Activated effector memory CD4-positive, alpha-beta T cell treated with anti-CD3 and anti-CD28 coated beads, Interleukin-2, amount 50 U/mL, for 16 hours (primary cell): ENCODE results near the gene UGCG.
"Not testable (repeated sequence)": the region's sequence is repeated elsewhere in the genome, so short reads cannot be mapped to it uniquely, and the experiment has no call there.

ENCODE experiments used
- DNase-seq: peaks from one replicate; pipeline ENCODE4 v3.0.0-alpha.2; 2020

The UGCG gene

GRCh38 chr9:111895996-111896941 is at the start of gene UGCG:
TSS of gene UGCG (plus strand) at chr9:111896814. CDS start at chr9:111897216, 402 bp downstream.
- peak; percentile 95 for DNase-seq

GRCh38 chr9:111851553-111851952 is 45.1 kb upstream of the UGCG start:
- no peak for DNase-seq

GRCh38 chr9:111852291-111852690 is 44.3 kb upstream of the UGCG start:
- no peak for DNase-seq

GRCh38 chr9:111853450-111853827 is 43.2 kb upstream of the UGCG start:
- DNase-seq = no peak

- DNase-seq = no peak
Measured at GRCh38 chr9:111854799-111855198, 41.8 kb upstream of the UGCG start.

DNA sequence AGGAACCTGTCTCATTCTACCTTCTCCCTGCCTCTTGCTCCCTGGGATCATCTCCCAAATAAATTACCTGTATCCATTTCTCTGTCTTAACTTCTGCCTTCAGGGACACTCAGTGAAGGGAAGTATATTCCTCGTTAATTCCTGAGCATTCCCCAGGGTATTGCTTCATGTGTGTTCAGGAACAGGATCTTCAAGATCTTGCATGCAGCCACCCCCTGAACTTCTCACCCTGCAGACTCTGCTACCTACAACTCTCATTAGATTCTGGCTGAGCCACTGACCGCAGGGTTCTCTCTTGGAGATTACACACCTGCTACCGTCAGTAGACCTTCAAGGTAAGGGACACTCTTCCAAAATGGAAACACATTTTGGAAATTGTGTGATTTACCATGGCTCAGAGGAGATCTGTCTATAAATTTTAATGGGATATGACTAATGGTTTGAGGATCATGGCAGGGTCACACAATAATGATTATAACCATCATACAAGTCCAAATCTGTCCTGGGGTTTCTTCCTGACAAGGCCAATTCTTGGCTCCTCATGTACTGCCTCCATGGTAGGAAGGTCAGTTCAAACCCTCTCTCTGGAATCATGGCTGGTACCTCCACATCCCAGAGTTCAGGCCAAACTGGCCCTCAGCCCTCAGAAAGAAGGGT is 38.9 kb upstream of the UGCG start:
- no peak for DNase-seq

GRCh38 chr9:111860443-111860842 is 36.2 kb upstream of the UGCG start:
- no peak for DNase-seq

DNA sequence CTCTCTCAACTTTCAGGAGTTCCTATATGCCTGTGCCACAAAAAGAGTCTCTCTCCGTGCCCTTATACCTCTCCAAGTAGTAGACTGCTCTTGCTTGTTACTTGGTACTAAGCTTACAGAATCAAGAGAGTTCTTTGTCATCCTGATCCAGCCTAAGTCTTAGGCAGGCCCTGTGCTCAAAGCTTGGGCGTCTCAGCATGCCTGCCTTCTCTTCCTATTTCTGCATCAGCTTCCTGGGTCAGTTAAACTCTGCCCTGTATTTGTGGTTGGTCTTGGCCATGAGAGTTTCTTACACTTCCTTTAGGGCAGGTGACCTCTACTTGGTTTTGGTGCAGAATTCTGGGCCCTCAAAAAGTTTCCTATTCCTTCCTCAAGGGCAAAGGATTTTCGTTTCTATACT is 33.0 kb upstream of the UGCG start:
- DNase-seq = no peak

DNA sequence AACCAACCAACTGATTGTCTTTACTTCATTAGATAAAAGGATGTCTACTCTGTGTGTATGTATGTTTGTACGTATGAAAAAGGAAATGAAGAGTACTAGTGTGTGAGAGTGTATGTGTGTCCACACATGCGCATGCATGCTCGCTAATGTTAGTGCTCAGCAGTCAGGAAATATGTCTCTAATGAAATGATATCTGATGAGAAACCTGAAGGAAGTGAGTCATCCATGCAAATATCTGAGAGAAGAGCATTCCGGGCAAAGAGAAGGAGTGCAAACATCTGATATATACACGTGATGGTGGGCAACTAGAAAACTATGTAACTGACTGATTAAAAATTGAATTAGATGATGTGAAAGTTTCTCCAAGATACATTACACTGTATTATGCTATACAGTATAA is 29.6 kb upstream of the UGCG start:
- no peak for DNase-seq

DNA sequence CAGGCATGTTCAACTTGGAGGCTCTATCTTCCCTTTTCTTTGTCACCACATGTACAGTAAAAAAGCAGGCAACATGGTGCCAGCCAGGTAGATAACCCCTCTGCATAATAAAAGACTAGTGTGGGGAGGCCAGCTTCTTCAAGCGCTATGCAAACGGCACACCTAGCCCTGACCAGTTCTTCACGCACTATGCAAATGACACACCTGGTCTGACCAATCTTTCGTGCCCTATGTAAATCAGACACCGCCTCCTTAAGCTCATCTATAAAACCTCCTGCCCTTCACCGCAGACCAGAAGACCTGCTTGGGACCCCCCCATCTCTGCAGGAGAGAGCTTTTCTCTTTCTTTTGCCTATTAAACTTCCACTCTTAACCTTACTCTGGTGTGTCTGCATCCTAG is 28.1 kb upstream of the UGCG start:
- DNase-seq = no peak

DNA sequence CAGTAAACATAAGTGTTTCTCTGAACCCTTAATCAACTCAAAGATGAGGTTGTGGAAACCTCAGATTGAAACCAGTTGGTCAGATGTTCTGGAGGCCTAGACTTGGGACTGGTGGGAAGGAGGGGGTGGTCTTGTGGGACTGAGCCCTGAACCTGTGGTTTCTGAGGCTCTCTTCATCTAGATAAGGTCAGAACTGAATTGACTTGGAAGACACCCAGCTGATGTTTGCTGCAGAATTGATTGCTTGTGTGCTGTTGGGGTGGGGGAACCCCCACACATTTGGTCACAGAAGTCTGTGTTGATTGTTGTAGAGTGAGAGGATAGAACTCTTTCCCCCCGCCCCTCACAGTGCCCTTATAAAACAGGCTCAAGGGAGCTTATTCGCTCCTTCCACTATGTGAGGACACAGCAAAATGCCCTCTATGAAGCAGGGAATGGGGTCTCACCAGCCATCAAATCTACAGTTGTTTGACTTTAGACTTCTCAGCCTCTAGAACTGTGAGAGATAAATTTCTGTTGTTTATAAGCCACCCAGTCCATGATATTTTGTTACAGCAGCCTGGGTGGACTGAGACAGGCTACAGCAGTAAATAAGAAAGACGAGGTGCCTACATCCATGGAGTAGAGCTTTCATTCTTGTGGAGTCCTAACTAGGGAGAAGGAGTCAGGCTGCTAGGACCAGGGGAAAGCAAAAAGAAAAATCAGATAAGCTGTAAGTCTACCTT is 25.7 kb upstream of the UGCG start:
- no peak for DNase-seq

DNA sequence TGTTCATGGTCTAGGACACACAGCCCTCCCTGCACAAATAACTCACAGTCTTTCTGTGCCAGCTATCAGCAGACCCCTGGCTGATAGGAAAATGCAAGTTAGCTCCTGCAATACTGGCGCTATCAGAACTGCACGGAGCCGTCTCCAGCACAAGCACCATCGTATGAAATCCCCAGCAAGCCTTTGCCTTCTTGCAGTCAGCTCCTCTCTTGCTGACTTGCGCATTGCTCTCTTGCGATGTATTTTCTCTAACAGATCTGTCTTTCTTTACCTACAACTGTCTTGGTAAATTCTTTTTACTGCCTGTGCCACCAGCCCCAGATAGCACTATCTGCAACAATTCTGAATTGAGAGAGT is 25.1 kb upstream of the UGCG start:
- DNase-seq = no peak

- DNase-seq = no peak
Measured at GRCh38 chr9:111872886-111873285, 23.7 kb upstream of the UGCG start.

DNA sequence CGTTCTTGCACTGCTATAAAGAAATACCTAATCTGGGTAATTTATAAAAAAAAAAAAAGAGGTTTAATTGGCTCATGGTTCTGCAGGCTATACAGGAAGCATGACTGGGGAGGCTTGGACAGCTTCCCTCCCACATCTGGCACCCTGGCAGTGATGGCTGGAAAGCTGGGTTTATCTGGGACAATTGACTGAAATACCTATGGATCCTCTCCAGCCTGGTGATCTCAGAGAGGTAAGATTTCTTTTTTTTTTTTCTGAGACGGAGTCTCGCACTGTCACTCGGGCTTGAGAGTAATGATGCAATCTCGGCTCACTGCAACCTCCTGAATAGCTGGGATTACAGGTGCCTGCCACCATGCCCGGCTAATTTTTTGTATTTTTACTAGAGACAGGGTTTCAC is 22.7 kb upstream of the UGCG start:
- no peak for DNase-seq

- DNase-seq = no peak
Measured at GRCh38 chr9:111874500-111874899, 22.1 kb upstream of the UGCG start.

GRCh38 chr9:111875291-111875690 is 21.3 kb upstream of the UGCG start:
- DNase-seq = not testable (repeated sequence)

DNA sequence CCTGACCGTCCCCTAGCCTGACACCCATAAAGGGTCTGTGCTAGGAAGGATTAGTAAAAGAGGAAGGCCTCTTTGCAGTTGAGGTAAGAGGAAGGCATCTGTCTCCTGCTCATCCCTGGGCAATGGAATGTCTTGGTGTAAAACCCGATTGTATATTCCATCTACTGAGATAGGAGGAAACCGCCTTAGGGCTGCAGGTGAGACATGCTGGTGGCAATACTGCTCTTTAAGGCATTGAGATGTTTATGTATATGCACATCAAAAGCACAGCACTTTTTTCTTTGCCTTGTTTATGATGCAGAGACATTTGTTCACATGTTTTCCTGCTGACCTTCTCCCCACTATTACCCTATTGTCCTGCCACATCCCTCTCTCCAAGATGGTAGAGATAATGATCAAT is 20.9 kb upstream of the UGCG start:
- not testable (repeated sequence) for DNase-seq

DNA sequence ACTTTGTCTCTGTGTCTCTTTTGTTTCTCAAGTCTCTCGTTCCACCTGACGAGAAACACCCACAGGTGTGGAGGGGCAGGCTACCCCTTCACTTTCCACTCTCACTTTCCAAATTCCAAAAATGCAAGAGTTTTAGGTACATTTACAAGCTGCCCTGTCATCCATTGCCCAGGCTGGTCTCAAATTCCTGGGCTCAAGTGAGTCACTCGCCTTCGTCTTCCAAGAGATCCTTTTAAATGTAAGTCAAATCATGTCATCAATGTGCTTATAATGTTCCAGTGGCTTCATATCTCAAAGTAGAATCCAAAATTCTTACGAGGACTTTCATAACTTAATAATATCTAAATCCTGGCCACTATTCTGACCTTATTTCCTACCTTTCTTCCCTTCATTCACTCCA is 20.4 kb upstream of the UGCG start:
- no peak for DNase-seq

- no peak for DNase-seq
Measured at GRCh38 chr9:111877420-111877819, 19.2 kb upstream of the UGCG start.

GRCh38 chr9:111878946-111879345 is 17.7 kb upstream of the UGCG start:
- no peak for DNase-seq

- DNase-seq = no peak
Measured at GRCh38 chr9:111886983-111887718, 9.5 kb upstream of the UGCG start.

- no peak for DNase-seq
Measured at GRCh38 chr9:111890334-111890733, 6.3 kb upstream of the UGCG start.

- not testable (repeated sequence) for DNase-seq
Measured at GRCh38 chr9:111890867-111891266, 5.7 kb upstream of the UGCG start.
